Measurements from ENCODE around the gene UBL3. TPM values are rescaled to one million over a fixed set of nuclear protein-coding genes. Genes with fewer than 3 reads are reported as not detected.

Gene UBL3
- total RNA-seq = 10 to 100 TPM; 35.0 to 42.4 TPM
- polyA plus RNA-seq (ENCODE audit: insufficient read depth, low read depth, low replicate concordance) = 41.6 TPM
- long read RNA-seq, donor 1, full-length matches to known transcripts = 30 of 30 reads
- long read RNA-seq, donor 1, partial matches to known transcripts = 0 of 30 reads
- long read RNA-seq, donor 1, other reads (novel, unspliced or antisense) = 0 of 30 reads
- long read RNA-seq, donor 2, full-length matches to known transcripts = 26 of 26 reads
- long read RNA-seq, donor 2, partial matches to known transcripts = 0 of 26 reads
- long read RNA-seq, donor 2, other reads (novel, unspliced or antisense) = 0 of 26 reads

- Histone ChIP-seq H3K9me3 (no peaks in the 10 kb centered on the region), H3K27ac (peak within 1 kb of the TSS; percentile 100), H3K36me3 (ENCODE audit: low read depth, missing control alignments) (no peaks in the 10 kb centered on the region), H3K4me1 (peaks cover 15% of the 10 kb centered on the region), H3K4me3 (peak within 1 kb of the TSS; percentile 89 to 99), H3K27me3 (no peaks in the 10 kb centered on the region)
- 0 to 1% methylated on average over 39 to 59 of the region's 64 CpGs for WGBS, 2 donors
- DNase-seq = peak; percentile 98
- peak; percentile 62 for TF ChIP-seq POLR2A (IDR thresholded peaks at IDR 0.05)
- no peak for TF ChIP-seq CTCF (IDR thresholded peaks at IDR 0.05)
- intact Hi-C loops (cut with DNase I; ENCODE audit: low total_unique reads) = no loop called here
Measured at GRCh38 chr13:29850213-29850898, at the start of gene UBL3. Gene UBL3, minus strand, starts transcription at chr13:29850617. Its CDS starts 1,079 bp downstream, at chr13:29849538.

GRCh38 chr13:29897102-29897501 lies 46.7 kb upstream of the UBL3 start:
- Histone ChIP-seq H3K4me1 (no peaks in the 10 kb centered on the region), H3K9me3 (no peaks in the 10 kb centered on the region), H3K4me3 (no peak overlapping the region), H3K27me3 (no peaks in the 10 kb centered on the region), H3K27ac (no peak overlapping the region), H3K36me3 (ENCODE audit: low read depth, missing control alignments) (no peaks in the 10 kb centered on the region)
- DNase-seq = no peak
- TF ChIP-seq CTCF (IDR thresholded peaks at IDR 0.05) (no peak), POLR2A (IDR thresholded peaks at IDR 0.05) (no peak)
- intact Hi-C loops (cut with DNase I; ENCODE audit: low total_unique reads) = no loop called here
- 65 to 67% methylated on average over 4 of the region's 4 CpGs for WGBS, 2 donors

GRCh38 chr13:29893438-29893837 lies 43.0 kb upstream of the UBL3 start:
- H3K36me3 ChIP-seq (ENCODE audit: low read depth, missing control alignments) = no peaks in the 10 kb centered on the region
- H3K27me3 ChIP-seq = no peaks in the 10 kb centered on the region
- H3K4me1 ChIP-seq = no peaks in the 10 kb centered on the region
- no peaks in the 10 kb centered on the region for H3K9me3 ChIP-seq
- no peak for TF ChIP-seq CTCF (IDR thresholded peaks at IDR 0.05)
- TF ChIP-seq POLR2A (IDR thresholded peaks at IDR 0.05) = no peak
- intact Hi-C loops (cut with DNase I; ENCODE audit: low total_unique reads) = no loop called here
- no peak overlapping the region for H3K4me3 ChIP-seq
- no peak overlapping the region for H3K27ac ChIP-seq
- DNase-seq = no peak

GRCh38 chr13:29892151-29892550 lies 41.7 kb upstream of the UBL3 start:
- Histone ChIP-seq H3K36me3 (ENCODE audit: low read depth, missing control alignments) (no peaks in the 10 kb centered on the region), H3K4me1 (no peaks in the 10 kb centered on the region), H3K9me3 (no peaks in the 10 kb centered on the region), H3K4me3 (no peak overlapping the region), H3K27ac (no peak overlapping the region), H3K27me3 (no peaks in the 10 kb centered on the region)
- no peak for TF ChIP-seq POLR2A (IDR thresholded peaks at IDR 0.05)
- no peak for TF ChIP-seq CTCF (IDR thresholded peaks at IDR 0.05)
- no peak for DNase-seq
- 75 to 88% methylated on average over 10 of the region's 10 CpGs for WGBS, 2 donors
- intact Hi-C loops (cut with DNase I; ENCODE audit: low total_unique reads) = no loop called here
